ENCODE data around the gene FBLN2.

GRCh38 chr3:13684854-13685253, 135.9 kb downstream of the FBLN2 start:
- TF ChIP-seq CTCF (IDR thresholded peaks at IDR 0.05) (no peak), POLR2A (IDR thresholded peaks at IDR 0.05) (no peak)
